Stomach (tissue), 4 donors: ENCODE measurements around the gene USP17L17.
"Not testable (repeated sequence)": the region's sequence is repeated elsewhere in the genome, so short reads cannot be mapped to it uniquely, and the experiment has no call there.

Source experiments
- CTCF ChIP-seq, 7 experiments: fragments of 450-650 bp in 4 of 7; fragments of 200-600 bp in 3 of 7; sonication (generic) in 3 of 7; IDR thresholded peaks; one replicate each; pipeline ENCODE4 v1.5.1; 2016 to 2019; ENCODE audit warnings: antibody characterized with exemption in 7 of 7, control low read depth in 2 of 7, mild to moderate bottlenecking in 1 of 7
- EP300 ChIP-seq: sonication (generic); formaldehyde crosslinking; IDR thresholded peaks from one replicate; pipeline ENCODE4 v1.6.1; 2017; ENCODE audit warnings: antibody characterized with exemption

DNA sequence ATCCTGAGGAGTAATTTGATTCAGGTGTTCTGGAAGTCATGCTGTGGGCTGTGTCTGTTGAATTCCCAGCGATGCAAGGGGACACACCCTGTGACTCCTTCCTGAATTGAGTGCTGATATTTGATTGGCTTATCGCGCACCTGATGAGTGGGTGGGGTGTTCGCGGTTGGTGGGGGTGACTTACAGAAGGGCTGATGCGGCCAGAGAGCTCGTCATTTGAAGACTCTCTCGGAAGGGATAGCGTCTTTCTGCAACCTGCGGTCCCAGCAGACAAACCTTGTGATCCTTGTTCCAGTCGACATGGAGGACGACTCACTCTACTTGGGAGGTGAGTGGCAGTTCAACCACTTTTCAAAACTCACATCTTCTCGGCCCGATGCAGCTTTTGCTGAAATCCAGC lies at the start of gene USP17L17:
- TF ChIP-seq CTCF (IDR thresholded peaks at IDR 0.05); EP300: not testable (repeated sequence)
